ENCODE results near the gene ANKH. TPM values are rescaled to one million over a fixed set of nuclear protein-coding genes. Genes with fewer than 3 reads are reported as not detected.

The ANKH gene
- total and polyA plus RNA-seq, 4 donors: 9.3 to 57.1 (median 37.4) TPM

GRCh38 chr5:14848385-14848784, 23.2 kb downstream of the ANKH start:
- H3K9ac ChIP-seq (ENCODE audit: low read depth in 1 of 2, low read length in 2 of 2): no peak overlapping the region
- TF ChIP-seq GABPA (IDR thresholded peaks at IDR 0.05 in 1 of 2, conservative IDR thresholded peaks at IDR 0.05 in 1 of 2) (no peak), REST (IDR thresholded peaks at IDR 0.05) (no peak), JUND (IDR thresholded peaks at IDR 0.05) (no peak), HNF4A (conservative IDR thresholded peaks at IDR 0.05) (no peak), SP1 (IDR thresholded peaks at IDR 0.05) (no peak), TAF1 (conservative IDR thresholded peaks at IDR 0.05) (no peak), ZBTB33 (IDR thresholded peaks at IDR 0.05) (no peak)
- TF ChIP-seq, protein P1, sequence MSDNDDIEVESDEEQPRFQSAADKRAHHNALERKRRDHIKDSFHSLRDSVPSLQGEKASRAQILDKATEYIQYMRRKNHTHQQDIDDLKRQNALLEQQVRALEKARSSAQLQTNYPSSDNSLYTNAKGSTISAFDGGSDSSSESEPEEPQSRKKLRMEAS (IDR thresholded peaks at IDR 0.05): no peak
- H3K27ac ChIP-seq (ENCODE audit: low read depth in 1 of 2, low read length in 2 of 2): no peak overlapping the region
- no peaks in the 10 kb centered on the region for H3K9me3 ChIP-seq (ENCODE audit: control insufficient read depth in 4 of 4, low read length in 3 of 4)
- H3K4me1 ChIP-seq (ENCODE audit: control insufficient read depth in 4 of 4, insufficient read depth in 4 of 4, low read length in 3 of 4): no peaks in the 10 kb centered on the region
- no peak for DNase-seq (ENCODE audit: low spot score)
- H3K27me3 ChIP-seq (ENCODE audit: control insufficient read depth in 4 of 4, insufficient read depth in 4 of 4, low read length in 3 of 4): no peaks in the 10 kb centered on the region
- no peak overlapping the region for H3K4me3 ChIP-seq (ENCODE audit: low read depth in 1 of 3, low read length in 3 of 3)
- H3K36me3 ChIP-seq (ENCODE audit: control insufficient read depth in 4 of 4, insufficient read depth in 3 of 4, low read depth in 1 of 4, low read length in 3 of 4): peaks cover 0 to 7% (median 2%) of the 10 kb centered on the region in 4 donors
- WGBS: 98% methylated on average over 21 of the region's 21 CpGs

GRCh38 chr5:14847471-14847870, 24.1 kb downstream of the ANKH start:
- no peak overlapping the region for H3K9ac ChIP-seq (ENCODE audit: low read depth in 1 of 2, low read length in 2 of 2)
- no peak overlapping the region for H3K27ac ChIP-seq (ENCODE audit: low read depth in 1 of 2, low read length in 2 of 2)
- no peaks in the 10 kb centered on the region for H3K27me3 ChIP-seq (ENCODE audit: control insufficient read depth in 4 of 4, insufficient read depth in 4 of 4, low read length in 3 of 4)
- no peaks in the 10 kb centered on the region for H3K4me1 ChIP-seq (ENCODE audit: control insufficient read depth in 4 of 4, insufficient read depth in 4 of 4, low read length in 3 of 4)
- no peak for DNase-seq (ENCODE audit: low spot score)
- H3K4me3 ChIP-seq (ENCODE audit: low read depth in 1 of 3, low read length in 3 of 3): no peak overlapping the region
- 96% methylated on average over 5 of the region's 5 CpGs for WGBS
- peaks cover 0 to 7% (median 2%) of the 10 kb centered on the region in 4 donors for H3K36me3 ChIP-seq (ENCODE audit: control insufficient read depth in 4 of 4, insufficient read depth in 3 of 4, low read depth in 1 of 4, low read length in 3 of 4)
- TF ChIP-seq, protein P2, sequence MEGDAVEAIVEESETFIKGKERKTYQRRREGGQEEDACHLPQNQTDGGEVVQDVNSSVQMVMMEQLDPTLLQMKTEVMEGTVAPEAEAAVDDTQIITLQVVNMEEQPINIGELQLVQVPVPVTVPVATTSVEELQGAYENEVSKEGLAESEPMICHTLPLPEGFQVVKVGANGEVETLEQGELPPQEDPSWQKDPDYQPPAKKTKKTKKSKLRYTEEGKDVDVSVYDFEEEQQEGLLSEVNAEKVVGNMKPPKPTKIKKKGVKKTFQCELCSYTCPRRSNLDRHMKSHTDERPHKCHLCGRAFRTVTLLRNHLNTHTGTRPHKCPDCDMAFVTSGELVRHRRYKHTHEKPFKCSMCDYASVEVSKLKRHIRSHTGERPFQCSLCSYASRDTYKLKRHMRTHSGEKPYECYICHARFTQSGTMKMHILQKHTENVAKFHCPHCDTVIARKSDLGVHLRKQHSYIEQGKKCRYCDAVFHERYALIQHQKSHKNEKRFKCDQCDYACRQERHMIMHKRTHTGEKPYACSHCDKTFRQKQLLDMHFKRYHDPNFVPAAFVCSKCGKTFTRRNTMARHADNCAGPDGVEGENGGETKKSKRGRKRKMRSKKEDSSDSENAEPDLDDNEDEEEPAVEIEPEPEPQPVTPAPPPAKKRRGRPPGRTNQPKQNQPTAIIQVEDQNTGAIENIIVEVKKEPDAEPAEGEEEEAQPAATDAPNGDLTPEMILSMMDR (IDR thresholded peaks at IDR 0.05; ENCODE audit: low read depth, low read length, missing input control): no peak
- TF ChIP-seq HNF4G (IDR thresholded peaks at IDR 0.05) (no peak), ATF3 (IDR thresholded peaks at IDR 0.05) (no peak), TAF1 (conservative IDR thresholded peaks at IDR 0.05) (no peak), FOXA1 (IDR thresholded peaks at IDR 0.05) (no peak), GABPA (IDR thresholded peaks at IDR 0.05 in 1 of 2, conservative IDR thresholded peaks at IDR 0.05 in 1 of 2) (no peak), FOXA2 (IDR thresholded peaks at IDR 0.05) (no peak), YY1 (IDR thresholded peaks at IDR 0.05) (no peak), SP1 (IDR thresholded peaks at IDR 0.05) (no peak), HNF4A (conservative IDR thresholded peaks at IDR 0.05) (no peak), RXRA (IDR thresholded peaks at IDR 0.05) (no peak), ZBTB33 (IDR thresholded peaks at IDR 0.05) (no peak), EGR1 (IDR thresholded peaks at IDR 0.05; ENCODE audit: low read depth in 2 of 2) (no peak), NR2F2 (IDR thresholded peaks at IDR 0.05) (no peak)
- TF ChIP-seq, protein P1 (IDR thresholded peaks at IDR 0.05): no peak
- H3K9me3 ChIP-seq (ENCODE audit: control insufficient read depth in 4 of 4, low read length in 3 of 4): no peaks in the 10 kb centered on the region
